Retinal pigment epithelial cell (primary cell): ENCODE data around the gene FAM210A.
A peak's percentile ranks its signal among the peaks of the same experiment; 100 is the strongest.

Source experiments
- DNase-seq: peaks from one replicate; pipeline ENCODE4 v3.0.0-alpha.2; 2010; ENCODE audit warnings: low read depth
- H3K4me3 ChIP-seq: 2 replicates; pipeline ENCODE4 v1.5.1; 2011; ENCODE audit warnings: mild to moderate bottlenecking, low read length, control low read depth, moderate library complexity
- CTCF ChIP-seq: conservative IDR thresholded peaks from 2 replicates; pipeline ENCODE4 v1.5.1; 2011; ENCODE audit warnings: low read depth, low read length, control low read depth, inconsistent platforms

Gene FAM210A

GRCh38 chr18:13647761-13648160 is 78.6 kb downstream of the FAM210A start:
- no peak for TF ChIP-seq CTCF
- no peak for DNase-seq
- no peak overlapping the region for H3K4me3 ChIP-seq

GRCh38 chr18:13646633-13647032 is 79.7 kb downstream of the FAM210A start:
- no peak overlapping the region for H3K4me3 ChIP-seq
- no peak for TF ChIP-seq CTCF
- DNase-seq = no peak

GRCh38 chr18:13645093-13645492 is 81.3 kb downstream of the FAM210A start:
- DNase-seq = no peak
- TF ChIP-seq CTCF = no peak
- H3K4me3 ChIP-seq = no peak overlapping the region

GRCh38 chr18:13643261-13643751 is 83.1 kb downstream of the FAM210A start:
- TF ChIP-seq CTCF = no peak
- no peak for DNase-seq
- H3K4me3 ChIP-seq = no peak overlapping the region

GRCh38 chr18:13642440-13642827 is 83.9 kb downstream of the FAM210A start:
- DNase-seq = no peak
- no peak overlapping the region for H3K4me3 ChIP-seq
- TF ChIP-seq CTCF = no peak

- TF ChIP-seq CTCF = no peak
Measured at GRCh38 chr18:13641551-13642439, 84.6 kb downstream of the FAM210A start.

GRCh38 chr18:13640266-13640860 is 86.0 kb downstream of the FAM210A start:
- no peak overlapping the region for H3K4me3 ChIP-seq
- TF ChIP-seq CTCF = no peak
- DNase-seq = no peak

More at GRCh38 chr18:13641551-13642439, 84.6 kb downstream of the FAM210A start:
- H3K4me3 ChIP-seq = peak overlapping the region; percentile 41
- DNase-seq = no peak
